ENCODE measurements around the gene SLITRK3.

DNA sequence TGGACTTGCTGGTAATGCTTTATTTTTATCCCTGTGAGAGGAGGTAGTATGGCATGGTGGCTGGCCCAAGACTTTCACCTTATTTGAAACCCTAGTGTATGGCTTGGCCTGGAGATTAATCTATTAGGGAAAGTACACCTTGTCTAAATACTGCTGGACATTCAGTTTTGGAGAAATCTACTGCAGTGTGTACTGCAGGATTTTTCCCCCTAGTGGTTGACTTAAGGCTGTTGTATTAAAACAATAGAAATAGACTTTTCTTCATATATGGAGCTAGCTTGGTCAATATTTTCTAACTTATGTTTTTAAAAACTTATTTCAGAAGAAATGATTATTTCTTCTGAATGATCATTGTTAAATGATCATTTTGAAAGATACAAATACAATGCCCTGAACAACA, 13.9 kb upstream of the SLITRK3 start:
- TF ChIP-seq, protein P1, sequence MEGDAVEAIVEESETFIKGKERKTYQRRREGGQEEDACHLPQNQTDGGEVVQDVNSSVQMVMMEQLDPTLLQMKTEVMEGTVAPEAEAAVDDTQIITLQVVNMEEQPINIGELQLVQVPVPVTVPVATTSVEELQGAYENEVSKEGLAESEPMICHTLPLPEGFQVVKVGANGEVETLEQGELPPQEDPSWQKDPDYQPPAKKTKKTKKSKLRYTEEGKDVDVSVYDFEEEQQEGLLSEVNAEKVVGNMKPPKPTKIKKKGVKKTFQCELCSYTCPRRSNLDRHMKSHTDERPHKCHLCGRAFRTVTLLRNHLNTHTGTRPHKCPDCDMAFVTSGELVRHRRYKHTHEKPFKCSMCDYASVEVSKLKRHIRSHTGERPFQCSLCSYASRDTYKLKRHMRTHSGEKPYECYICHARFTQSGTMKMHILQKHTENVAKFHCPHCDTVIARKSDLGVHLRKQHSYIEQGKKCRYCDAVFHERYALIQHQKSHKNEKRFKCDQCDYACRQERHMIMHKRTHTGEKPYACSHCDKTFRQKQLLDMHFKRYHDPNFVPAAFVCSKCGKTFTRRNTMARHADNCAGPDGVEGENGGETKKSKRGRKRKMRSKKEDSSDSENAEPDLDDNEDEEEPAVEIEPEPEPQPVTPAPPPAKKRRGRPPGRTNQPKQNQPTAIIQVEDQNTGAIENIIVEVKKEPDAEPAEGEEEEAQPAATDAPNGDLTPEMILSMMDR (IDR thresholded peaks at IDR 0.05; ENCODE audit: borderline replicate concordance, extremely low read depth, low read length, poor library complexity, severe bottlenecking) = no peak
- no peak for TF ChIP-seq EZH2 (IDR thresholded peaks at IDR 0.05; ENCODE audit: borderline replicate concordance, low read depth, low read length, severe bottlenecking)
